Esophagus muscularis mucosa (tissue), 3 donors: ENCODE results near the gene INSR.
"Not testable (repeated sequence)": the region's sequence is repeated elsewhere in the genome, so short reads cannot be mapped to it uniquely, and the experiment has no call there.

Experiments
- CTCF ChIP-seq, 3 experiments: fragments of 200-600 bp in 2 of 3; fragments of 450-650 bp in 1 of 3; sonication (generic) in 2 of 3; IDR thresholded peaks; one replicate each; pipeline ENCODE4 v1.5.1; 2017 to 2019; ENCODE audit warnings: antibody characterized with exemption in 3 of 3, mild to moderate bottlenecking in 2 of 3, moderate library complexity in 1 of 3
- POLR2A ChIP-seq: fragments of 450-650 bp; IDR thresholded peaks from one replicate; pipeline ENCODE4 v1.6.1; 2017; ENCODE audit warnings: antibody characterized with exemption, moderate library complexity, mild to moderate bottlenecking, low read depth
- POLR2AphosphoS5 ChIP-seq, 2 donors: sonication (generic); formaldehyde crosslinking; IDR thresholded peaks; one replicate each; pipeline ENCODE4 v1.6.1; 2017; ENCODE audit warnings: antibody characterized with exemption in 2 of 2

- peak; percentile 8 to 30 (median 27) for TF ChIP-seq CTCF (IDR thresholded peaks at IDR 0.05)
- TF ChIP-seq POLR2AphosphoS5 (IDR thresholded peaks at IDR 0.05); POLR2A: not testable (repeated sequence)
Measured at GRCh38 chr19:7067122-7067521, 227.1 kb downstream of the INSR start.
